Right atrium auricular region (tissue), 2 donors: Measurements from ENCODE around the gene ARNT2. TPM values are rescaled to one million over a fixed set of nuclear protein-coding genes. Genes with fewer than 3 reads are reported as not detected.

ENCODE experiments used
- DNase-seq: peaks from one replicate; pipeline ENCODE4 v3.0.0-alpha.2; 2019; ENCODE audit warnings: low spot score
- H3K27ac ChIP-seq, 2 donors: fragments of 200-600 bp; sonication (generic); 1 replicate in 1 of 2; 2 replicates in 1 of 2; pipeline ENCODE4 v1.5.1; 2016 to 2019
- H3K27me3 ChIP-seq, 2 donors: fragments of 200-600 bp; sonication (generic); one replicate each; pipeline versions ENCODE4 v1.5.1 to v1.6.0; 2017 to 2019
- H3K36me3 ChIP-seq: fragments of 200-600 bp; sonication (generic); one replicate; pipeline ENCODE4 v1.5.1; 2016
- H3K4me1 ChIP-seq, 2 donors: fragments of 200-600 bp; sonication (generic); one replicate each; pipeline versions ENCODE4 v1.5.1 to v1.6.0; 2017 to 2019
- H3K4me3 ChIP-seq, 2 donors: fragments of 200-600 bp; sonication (generic); 1 replicate in 1 of 2; 2 replicates in 1 of 2; pipeline ENCODE4 v1.5.1; 2017 to 2019; ENCODE audit warnings: mild to moderate bottlenecking in 1 of 2, moderate library complexity in 1 of 2
- H3K9me3 ChIP-seq, 2 donors: fragments of 200-600 bp; sonication (generic); one replicate each; pipeline ENCODE4 v1.5.1; 2019
- CTCF ChIP-seq, 2 donors: fragments of 200-600 bp; sonication (generic); IDR thresholded peaks; one replicate each; pipeline ENCODE4 v1.5.1; 2019; ENCODE audit warnings: antibody characterized with exemption in 2 of 2
- total RNA-seq, 2 donors: library from RNA; depleted of rRNA; stranded (reverse); fragments of >200 nt; gene quantifications; one replicate each; pipeline ENCODE4 v1.1.0, GENCODE V29; 2016

Gene ARNT2
- total RNA-seq, 2 donors from 2014 or later = 4.8 to 8.4 TPM

GRCh38 chr15:80514071-80514780 is 110.0 kb downstream of the ARNT2 start:
- TF ChIP-seq CTCF (IDR thresholded peaks at IDR 0.05) = no peak
- DNase-seq = no peak
- no peaks in the 10 kb centered on the region for H3K36me3 ChIP-seq
- no peaks in the 10 kb centered on the region for H3K4me1 ChIP-seq
- no peak overlapping the region for H3K27ac ChIP-seq
- no peak overlapping the region for H3K4me3 ChIP-seq
- no peaks in the 10 kb centered on the region for H3K27me3 ChIP-seq
- peaks cover 0 to 18% of the 10 kb centered on the region in 2 donors for H3K9me3 ChIP-seq

GRCh38 chr15:80517290-80517689 is 113.1 kb downstream of the ARNT2 start:
- H3K36me3 ChIP-seq = no peaks in the 10 kb centered on the region
- no peak for DNase-seq
- H3K4me3 ChIP-seq = no peak overlapping the region
- peaks cover 0 to 18% of the 10 kb centered on the region in 2 donors for H3K9me3 ChIP-seq
- no peaks in the 10 kb centered on the region for H3K27me3 ChIP-seq
- H3K27ac ChIP-seq = no peak overlapping the region
- TF ChIP-seq CTCF (IDR thresholded peaks at IDR 0.05) = no peak
- H3K4me1 ChIP-seq = no peaks in the 10 kb centered on the region

GRCh38 chr15:80518522-80518921 is 114.3 kb downstream of the ARNT2 start:
- no peak for TF ChIP-seq CTCF (IDR thresholded peaks at IDR 0.05)
- H3K9me3 ChIP-seq = peaks cover 0 to 18% of the 10 kb centered on the region in 2 donors
- no peaks in the 10 kb centered on the region for H3K36me3 ChIP-seq
- no peaks in the 10 kb centered on the region for H3K4me1 ChIP-seq
- no peak for DNase-seq
- no peaks in the 10 kb centered on the region for H3K27me3 ChIP-seq
- H3K27ac ChIP-seq = no peak overlapping the region
- H3K4me3 ChIP-seq = no peak overlapping the region

GRCh38 chr15:80523746-80524145 is 119.6 kb downstream of the ARNT2 start:
- Histone ChIP-seq H3K36me3 (no peaks in the 10 kb centered on the region), H3K27ac (no peak overlapping the region), H3K27me3 (no peaks in the 10 kb centered on the region), H3K4me1 (peaks cover 0 to 13% of the 10 kb centered on the region in 2 donors), H3K9me3 (no peaks in the 10 kb centered on the region), H3K4me3 (no peak overlapping the region)
- DNase-seq = no peak
- no peak for TF ChIP-seq CTCF (IDR thresholded peaks at IDR 0.05)

GRCh38 chr15:80525853-80526252 is 121.7 kb downstream of the ARNT2 start:
- TF ChIP-seq CTCF (IDR thresholded peaks at IDR 0.05) = no peak
- H3K27ac ChIP-seq = no peak overlapping the region
- H3K27me3 ChIP-seq = no peaks in the 10 kb centered on the region
- DNase-seq = no peak
- peaks cover 0 to 16% of the 10 kb centered on the region in 2 donors for H3K4me1 ChIP-seq
- no peak overlapping the region for H3K4me3 ChIP-seq
- H3K36me3 ChIP-seq = no peaks in the 10 kb centered on the region
- no peaks in the 10 kb centered on the region for H3K9me3 ChIP-seq
